Vagina (tissue), 2 donors: ENCODE measurements around the gene PMAIP1.

ENCODE experiments used
- POLR2A ChIP-seq, 2 donors: fragments of 450-650 bp; IDR thresholded peaks; one replicate each; pipeline ENCODE4 v1.6.1; 2017; ENCODE audit warnings: antibody characterized with exemption in 2 of 2, mild to moderate bottlenecking in 2 of 2, moderate library complexity in 2 of 2
- POLR2AphosphoS5 ChIP-seq, 2 donors: sonication (generic); formaldehyde crosslinking; IDR thresholded peaks; one replicate each; pipeline ENCODE4 v1.9.0; 2017; ENCODE audit warnings: antibody characterized with exemption in 2 of 2, mild to moderate bottlenecking in 2 of 2, low read depth in 1 of 2; ENCODE audit not compliant: insufficient read depth in 1 of 2
- TF ChIP-seq, protein P1 (sequence below), 3 experiments: fragments of 450-650 bp in 2 of 3; fragments of 200-600 bp in 1 of 3; sonication (generic) in 1 of 3; IDR thresholded peaks; one replicate each; pipeline ENCODE4 v1.5.1; 2017 to 2019; ENCODE audit warnings: antibody characterized with exemption in 3 of 3, mild to moderate bottlenecking in 2 of 3, moderate library complexity in 2 of 3

- TF ChIP-seq POLR2AphosphoS5 (IDR thresholded peaks at IDR 0.05; ENCODE audit: insufficient read depth in 1 of 2, low read depth in 1 of 2) (no peak), POLR2A (IDR thresholded peaks at IDR 0.05) (no peak)
- TF ChIP-seq, protein P1, sequence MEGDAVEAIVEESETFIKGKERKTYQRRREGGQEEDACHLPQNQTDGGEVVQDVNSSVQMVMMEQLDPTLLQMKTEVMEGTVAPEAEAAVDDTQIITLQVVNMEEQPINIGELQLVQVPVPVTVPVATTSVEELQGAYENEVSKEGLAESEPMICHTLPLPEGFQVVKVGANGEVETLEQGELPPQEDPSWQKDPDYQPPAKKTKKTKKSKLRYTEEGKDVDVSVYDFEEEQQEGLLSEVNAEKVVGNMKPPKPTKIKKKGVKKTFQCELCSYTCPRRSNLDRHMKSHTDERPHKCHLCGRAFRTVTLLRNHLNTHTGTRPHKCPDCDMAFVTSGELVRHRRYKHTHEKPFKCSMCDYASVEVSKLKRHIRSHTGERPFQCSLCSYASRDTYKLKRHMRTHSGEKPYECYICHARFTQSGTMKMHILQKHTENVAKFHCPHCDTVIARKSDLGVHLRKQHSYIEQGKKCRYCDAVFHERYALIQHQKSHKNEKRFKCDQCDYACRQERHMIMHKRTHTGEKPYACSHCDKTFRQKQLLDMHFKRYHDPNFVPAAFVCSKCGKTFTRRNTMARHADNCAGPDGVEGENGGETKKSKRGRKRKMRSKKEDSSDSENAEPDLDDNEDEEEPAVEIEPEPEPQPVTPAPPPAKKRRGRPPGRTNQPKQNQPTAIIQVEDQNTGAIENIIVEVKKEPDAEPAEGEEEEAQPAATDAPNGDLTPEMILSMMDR (IDR thresholded peaks at IDR 0.05), result no peak
Observed at GRCh38 chr18:59916746-59917145, 16.9 kb downstream of the PMAIP1 start.
